SKM-1 (cell line): ENCODE data around the gene AQR.
"Not testable (repeated sequence)": the region's sequence is repeated elsewhere in the genome, so short reads cannot be mapped to it uniquely, and the experiment has no call there.

Experiments
- DNase-seq: peaks from one replicate; lab custom pipeline; 2025; ENCODE audit not compliant: unreplicated experiment; lab: John Stamatoyannopoulos, UW

The AQR gene

DNA sequence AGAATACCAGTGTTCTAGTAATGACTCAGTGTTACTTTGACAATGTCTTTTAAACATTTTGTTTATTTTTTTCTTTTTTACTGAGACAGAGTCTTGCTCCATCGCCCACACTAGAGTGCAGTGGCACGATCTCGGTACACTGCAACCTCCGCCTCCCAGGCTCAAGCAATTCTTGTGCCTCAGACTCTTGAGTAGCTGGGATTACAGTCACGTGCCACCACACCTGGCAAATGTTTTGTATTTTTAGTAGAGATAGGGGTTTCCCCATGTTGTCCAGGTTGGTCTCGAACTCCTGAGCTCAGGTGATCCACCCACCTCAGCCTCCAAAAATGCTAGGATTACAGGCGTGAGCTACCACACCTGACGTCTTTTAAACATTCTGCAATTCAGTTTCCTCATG, 15.7 kb downstream of the AQR start:
- DNase-seq = no peak

DNA sequence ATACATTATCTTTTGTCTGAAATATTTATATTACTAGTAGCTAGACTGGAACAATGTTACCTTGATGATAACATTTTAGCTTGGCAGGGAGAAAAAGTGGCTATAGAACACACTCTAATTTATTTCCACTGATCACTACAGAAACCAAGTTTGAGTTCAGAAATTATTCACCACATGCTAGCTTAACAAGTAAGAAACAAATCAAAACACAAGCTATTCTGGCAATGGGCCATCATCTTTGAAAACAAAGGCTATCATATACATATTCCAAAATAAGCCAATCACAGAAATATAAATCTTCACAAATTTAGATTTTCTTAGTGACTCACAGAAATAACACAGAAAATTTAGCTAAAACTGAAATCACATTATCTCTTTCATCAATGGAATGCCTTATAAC, 17.1 kb downstream of the AQR start:
- no peak for DNase-seq

DNA sequence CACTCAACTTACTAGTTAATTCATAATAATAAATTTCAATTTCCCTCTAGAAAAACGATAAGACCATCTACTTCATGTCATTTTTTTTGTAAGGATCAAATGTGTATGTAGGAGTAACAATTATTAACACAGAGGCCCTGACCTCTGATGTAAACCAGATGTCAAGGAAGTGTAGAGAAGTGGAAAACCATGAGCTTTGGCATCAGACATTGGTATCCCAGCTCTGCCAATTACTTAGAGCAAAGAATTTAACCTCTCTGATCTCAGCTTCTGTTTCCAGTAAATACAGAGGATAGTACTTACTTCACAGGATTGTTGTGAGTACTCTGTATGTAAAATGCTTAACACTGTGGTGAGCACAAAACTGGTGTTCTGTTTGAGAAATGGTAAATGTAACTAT, 17.5 kb downstream of the AQR start:
- DNase-seq = no peak

DNA sequence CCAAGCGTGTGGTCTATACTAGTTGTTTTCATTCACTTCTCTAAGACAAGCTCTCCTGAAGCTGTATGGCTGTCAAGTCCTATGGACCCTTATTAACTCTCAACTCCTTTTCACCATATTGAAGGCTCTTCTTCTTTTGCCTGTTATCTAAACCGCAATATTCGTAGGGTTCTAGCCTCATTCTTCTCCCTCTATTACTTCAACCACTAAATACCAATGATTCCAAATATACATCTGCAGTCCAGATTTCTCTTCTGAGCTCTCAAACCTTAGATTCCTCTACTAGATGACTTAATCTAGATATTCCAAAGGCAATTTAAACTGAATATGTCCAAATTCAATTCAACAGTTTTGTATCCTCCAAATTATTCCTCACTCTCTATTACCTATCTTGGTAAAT, 24.6 kb downstream of the AQR start:
- no peak for DNase-seq

DNA sequence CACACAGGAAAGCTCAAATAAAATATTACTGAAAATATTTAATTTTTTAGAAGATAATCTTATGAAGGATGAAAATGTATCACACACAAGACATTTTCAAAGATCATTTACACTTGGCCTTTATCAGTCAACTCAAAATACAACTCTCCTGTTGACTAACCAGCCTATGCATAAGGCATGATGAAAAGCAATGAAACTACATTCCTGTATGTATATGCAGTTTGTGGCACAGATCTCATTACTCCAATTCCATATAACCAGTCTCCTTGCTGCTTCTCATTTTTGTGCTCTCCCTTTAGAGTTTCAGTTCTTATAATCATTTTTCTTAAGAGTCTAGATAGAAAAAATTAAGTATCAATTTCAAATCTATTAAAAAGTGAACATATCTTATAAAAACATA, 25.8 kb downstream of the AQR start:
- no peak for DNase-seq

DNA sequence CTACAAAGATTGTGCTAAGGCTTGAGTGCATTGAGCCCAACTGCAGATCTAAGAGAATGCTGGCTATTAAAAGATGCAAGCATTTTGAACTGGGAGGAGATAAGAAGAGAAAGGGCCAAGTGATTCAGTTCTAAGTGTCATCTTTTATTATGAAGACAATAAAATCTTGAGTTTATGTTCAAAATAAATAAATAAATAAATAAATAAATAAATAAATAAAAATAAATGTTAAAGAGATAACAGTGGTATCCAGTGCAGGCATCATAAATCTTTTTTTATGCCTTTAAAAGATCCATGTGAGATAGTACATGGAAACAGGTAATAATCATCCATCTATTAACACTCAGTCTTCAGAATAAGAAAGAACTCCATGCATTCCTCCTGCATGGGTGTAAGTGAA, 26.3 kb downstream of the AQR start:
- not testable (repeated sequence) for DNase-seq

DNA sequence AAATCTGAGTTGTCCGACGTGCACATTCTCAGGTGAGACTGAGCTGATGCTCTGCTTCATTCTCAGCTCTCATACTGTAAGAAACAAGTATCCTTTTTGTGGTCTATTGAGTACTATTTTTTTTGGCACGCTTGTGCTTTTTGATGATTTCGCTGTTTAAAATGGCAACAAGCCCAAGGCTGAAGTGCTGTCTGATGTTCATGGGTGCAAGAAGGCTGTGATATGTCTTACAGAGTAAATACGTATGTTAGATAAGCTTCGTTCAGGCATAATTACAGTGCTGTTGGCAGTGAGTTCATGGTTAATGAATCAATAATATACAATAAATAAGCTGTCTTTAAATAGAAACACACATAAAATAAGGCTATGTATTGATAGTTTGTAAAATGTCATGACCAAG, 27.2 kb downstream of the AQR start:
- DNase-seq = no peak

DNA sequence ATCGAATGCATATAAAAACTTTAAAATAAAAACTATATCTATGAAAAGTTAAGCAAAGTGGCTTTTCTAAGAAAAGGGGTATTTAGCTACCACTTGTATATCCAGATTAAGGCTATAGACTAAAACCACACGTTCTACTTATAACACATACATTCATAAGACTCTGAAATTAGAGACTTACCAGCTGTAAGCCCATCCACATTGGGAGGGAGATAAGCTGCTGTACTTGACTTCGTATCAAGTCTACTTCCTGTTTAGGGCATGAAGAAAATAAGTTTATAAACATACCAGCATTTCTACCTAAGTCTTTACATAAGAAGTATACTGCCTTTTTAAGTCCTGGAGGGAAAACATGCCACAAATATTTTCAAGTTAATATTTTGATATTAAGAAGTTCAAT, 27.7 kb downstream of the AQR start:
- no peak for DNase-seq

DNA sequence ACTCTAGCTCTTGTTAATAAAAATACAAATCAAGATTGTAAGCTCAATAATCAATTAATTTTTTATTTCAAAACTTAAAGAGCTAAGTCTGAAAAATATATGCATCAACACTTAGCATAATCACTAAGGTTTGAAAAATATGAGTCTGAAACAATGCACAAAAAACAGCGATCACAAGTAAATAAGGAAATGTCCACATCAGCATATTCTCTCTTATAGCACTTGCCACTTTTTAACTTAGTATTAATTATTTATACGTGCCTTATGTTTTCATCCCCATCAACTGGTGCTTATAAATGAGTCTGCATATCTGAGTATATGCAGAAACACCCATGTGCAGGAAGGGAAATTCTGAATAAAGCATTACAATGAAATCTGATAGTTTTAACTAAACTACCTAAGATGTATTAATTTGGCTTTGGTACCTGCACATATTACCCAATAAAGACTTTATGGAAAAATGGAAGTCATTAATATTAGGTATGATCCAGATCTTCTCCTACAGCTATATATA, 28.3 kb downstream of the AQR start:
- DNase-seq = no peak

DNA sequence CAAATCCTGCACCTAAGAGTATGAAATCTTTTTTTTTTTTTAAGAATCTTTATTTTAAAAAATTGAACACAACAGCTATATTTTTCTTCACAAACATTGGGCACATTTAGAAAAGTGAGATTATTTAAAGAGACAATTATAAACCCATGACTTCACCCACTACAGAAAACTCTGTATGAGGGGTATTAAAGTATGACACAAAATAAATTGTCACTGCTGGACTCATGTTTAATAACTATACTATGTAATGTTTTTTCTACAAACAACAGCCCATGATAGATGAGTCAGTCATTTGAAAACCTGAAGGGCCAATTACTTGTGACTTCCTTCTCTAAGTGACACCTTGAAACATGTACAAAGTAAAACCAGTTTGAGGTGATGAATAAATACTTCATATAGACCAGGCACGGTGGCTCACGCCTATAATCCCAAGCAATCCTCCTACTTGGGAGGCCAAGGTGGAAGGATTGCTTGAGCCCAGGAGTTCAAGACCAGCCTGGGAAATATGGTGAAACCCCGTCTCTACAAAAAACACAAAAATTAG, 36.0 kb downstream of the AQR start:
- no peak for DNase-seq

DNA sequence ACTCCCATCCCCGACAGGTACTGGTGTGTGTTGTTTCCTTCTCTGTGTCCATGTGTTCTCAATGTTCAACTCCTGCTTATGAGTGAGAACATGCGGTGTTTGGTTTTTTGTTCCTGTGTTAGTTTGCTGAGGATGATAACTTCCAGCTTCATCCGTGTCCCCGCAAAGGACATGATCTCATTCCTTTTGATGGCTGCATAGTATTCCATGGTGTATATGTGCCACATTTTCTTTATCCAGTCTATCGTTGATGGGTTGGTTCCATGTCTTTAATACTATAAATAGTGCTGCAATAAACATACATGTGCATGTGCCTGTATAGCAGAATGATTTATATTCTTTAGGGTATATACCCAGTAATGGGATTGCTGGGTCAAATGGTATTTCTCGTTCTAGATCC, 41.2 kb downstream of the AQR start:
- DNase-seq = not testable (repeated sequence)

DNA sequence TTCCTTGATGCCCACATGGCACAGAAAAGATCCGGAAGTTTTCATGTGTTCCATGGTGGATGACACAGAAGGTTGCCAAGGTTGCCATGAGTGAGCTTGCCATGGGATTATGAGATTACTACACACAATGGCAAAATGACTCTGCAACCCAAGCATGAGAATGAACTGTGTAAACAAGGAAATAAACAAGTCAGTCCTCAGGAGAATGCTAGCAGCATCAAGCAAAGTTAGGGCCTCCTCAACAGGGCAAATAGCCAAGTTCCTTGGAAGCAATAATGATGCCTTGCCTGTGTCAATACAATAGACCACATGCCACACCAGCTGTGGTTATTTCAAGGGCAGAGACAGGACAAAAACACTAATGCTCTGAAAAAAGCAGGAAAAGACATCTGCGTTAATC, 41.8 kb downstream of the AQR start:
- DNase-seq = no peak

DNA sequence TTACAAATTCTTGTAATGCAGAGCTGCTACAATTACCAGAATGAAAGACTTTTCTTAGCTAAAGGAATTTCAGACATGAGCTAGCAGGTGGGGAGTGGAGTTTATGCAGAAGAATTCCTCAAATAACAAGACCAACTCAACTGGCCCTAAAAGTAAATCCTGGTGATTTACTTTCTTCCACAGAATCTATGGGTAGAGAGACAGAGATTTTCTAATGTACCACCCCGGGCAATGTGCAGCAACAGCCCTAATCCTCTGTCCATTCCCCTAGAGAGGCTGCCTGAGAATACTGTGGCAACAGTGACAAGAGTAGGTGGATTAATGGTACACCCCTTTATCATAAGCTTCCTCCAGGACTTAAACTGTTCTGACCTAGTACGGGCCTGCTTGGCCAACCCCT, 55.2 kb downstream of the AQR start:
- DNase-seq = no peak

DNA sequence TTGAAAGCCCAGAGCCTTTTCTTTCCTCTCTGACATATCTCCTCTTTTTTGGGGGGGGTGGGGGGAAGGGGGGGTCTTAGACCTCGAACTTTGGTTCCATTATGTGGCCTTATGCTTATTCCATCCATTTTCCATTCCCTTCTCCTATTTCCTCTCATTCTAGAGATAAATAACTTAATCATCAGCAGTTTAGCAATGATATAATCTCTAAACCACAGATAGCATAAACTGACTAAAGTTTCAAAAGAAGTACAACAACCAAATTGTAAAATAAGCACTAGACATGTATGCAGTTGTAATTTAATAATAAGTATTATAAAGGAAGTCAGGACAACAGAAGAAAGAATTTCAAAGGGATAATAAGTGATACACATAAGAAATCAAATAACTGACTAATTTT, 64.5 kb downstream of the AQR start:
- DNase-seq = no peak

DNA sequence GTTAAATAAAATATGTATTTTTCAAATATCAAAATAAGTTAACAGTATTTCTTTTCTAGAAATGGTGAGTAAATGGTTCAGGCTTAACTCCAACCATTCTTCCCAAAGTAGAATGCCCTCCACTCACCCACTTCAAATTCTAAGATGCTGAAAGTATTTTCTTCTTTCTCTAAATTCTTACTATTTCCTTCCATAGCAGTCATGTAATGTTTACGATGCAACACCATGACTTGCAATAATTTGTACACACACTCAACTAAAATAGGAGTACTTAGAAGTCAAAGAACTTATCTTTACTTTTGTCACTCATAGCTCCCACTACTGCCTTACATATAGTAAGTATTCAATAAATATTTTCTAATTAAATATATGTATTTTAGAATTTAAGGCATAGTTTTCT, 65.0 kb downstream of the AQR start:
- DNase-seq = no peak

DNA sequence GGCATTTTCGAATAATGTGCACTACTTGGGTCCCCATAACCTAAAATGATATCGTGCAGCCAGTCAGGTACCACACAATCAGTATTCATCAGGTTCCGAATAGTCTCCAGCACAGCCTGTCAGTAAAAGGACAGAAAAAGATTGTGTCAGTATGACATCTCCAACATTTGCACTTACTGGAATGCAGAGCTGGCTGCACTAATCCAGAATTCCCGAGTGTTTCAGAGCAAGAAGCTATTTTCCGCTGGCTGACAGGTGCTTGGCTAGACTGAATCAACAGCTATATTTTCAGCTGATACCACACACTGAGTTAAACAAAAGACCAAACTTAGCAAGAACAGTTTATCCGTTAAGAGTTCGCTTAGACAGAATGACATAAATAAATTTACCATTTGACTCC, 68.8 kb downstream of the AQR start:
- no peak for DNase-seq

DNA sequence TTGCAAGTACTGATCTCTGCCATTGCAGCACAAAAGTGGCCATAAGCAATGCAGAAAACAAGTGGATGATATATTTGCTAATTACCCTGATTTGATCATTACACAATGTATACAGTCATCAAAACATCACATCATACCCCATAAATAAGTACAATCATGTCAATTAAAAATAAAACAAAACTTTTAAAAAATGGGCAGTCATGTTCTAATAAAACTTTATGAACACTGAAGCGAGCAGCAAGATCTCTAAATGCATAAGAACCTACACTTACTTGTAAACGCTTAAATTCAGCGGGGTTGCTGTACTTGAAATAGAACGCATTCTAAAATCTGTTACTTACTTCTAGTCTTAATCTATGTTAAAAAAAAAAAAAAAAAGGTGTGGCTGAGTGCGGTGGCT, 73.4 kb downstream of the AQR start:
- no peak for DNase-seq

DNA sequence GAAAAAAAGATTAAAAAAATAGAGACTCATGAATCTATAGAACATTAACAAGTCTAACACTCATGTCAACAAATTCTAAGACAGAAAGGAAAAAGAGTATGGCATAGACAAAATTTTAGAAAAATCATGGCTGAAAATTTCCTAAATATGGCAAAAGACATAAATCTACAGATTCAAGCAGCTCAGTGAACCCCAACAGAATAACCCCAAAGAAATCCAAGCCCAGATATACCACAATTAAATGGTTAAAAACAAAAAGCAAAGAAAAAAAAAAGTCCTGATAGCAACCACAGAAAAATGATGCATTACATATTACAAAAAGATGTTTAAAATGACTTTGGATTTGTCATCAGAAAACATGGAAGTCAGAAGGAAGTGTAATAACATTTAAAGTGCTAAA, 75.6 kb downstream of the AQR start:
- DNase-seq = no peak

DNA sequence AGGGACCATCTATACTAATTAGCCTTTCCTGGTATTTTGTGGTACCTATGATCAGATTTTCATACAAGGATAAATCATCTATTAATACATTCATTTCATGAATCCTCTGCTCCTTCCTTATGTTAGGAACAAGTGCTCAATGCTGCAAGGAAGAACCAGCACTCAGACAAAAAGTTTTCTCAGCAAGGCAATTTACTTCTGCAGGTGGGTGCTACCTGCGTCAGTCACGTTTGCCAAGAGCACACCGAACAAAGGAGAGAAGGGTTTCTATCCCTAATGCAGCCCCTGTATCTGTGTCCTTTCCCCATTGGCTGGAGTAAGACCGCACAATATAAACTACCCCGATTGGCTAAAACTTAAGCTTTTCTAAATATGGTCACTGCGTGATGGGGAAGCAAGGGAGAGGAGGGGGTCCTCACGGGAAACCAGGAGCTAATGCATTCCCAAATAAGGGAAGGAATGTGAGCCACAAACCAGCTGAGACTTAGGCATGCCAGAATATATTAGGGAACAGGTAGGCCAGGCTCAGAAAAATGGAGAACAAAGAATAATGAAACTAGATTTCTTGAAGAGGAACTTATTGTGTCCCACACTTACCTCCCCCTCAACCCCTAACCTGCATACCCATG, 76.5 kb downstream of the AQR start:
- no peak for DNase-seq

DNA sequence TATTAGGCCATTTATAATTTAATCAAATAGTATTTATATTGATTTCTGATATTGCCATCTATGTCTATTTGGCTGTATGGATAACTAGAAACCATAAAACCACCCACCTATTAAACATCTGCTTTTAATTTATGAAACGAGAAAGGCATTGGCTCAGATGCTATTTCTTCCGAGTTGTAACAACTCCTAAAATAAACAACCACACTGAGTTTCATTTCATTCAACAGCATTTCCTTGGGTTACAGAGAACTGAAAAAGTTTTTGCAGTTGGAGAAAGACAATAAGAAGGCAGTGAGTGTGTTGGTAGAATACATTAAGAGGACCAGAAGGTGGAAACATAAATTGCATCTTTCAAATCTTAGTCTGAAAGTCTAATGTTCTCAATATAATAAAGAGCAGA, 79.1 kb downstream of the AQR start:
- no peak for DNase-seq

DNA sequence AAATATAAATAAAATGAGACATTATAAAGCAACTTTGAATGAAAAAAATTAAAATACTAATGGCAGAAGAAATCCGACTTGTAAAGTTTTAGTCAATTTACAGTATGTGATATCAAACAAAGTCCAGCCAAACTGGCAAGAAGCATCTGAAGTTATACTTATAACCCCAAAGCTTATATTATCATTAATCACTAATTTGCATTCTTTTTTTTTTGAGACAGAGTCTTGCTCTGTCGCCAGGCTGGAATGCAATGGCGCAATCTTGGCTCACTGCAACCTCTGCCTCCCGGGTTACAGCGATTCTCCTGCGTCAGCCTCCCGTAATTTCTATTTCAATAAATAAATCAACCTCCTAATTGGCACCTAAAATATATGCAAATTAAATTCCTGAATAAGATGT, 80.1 kb downstream of the AQR start:
- no peak for DNase-seq

DNA sequence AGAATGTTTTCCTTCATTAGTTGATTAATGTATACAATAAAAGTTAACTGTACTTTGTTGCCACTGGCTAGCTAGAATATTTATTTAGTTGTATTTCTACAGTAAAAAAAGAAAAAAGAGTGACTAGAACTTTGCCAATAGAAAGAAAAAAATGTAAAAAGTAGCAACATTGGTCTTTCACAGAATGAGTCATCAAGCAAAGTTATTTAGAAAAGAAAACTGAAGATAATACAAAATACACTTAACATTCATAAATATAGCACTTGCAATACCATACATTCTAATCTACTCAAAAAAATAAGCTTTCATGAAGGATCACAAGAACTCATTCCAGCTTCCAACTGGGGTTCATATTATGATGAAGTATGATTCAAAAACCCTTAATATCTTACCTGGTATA, 83.4 kb downstream of the AQR start:
- DNase-seq = no peak

DNA sequence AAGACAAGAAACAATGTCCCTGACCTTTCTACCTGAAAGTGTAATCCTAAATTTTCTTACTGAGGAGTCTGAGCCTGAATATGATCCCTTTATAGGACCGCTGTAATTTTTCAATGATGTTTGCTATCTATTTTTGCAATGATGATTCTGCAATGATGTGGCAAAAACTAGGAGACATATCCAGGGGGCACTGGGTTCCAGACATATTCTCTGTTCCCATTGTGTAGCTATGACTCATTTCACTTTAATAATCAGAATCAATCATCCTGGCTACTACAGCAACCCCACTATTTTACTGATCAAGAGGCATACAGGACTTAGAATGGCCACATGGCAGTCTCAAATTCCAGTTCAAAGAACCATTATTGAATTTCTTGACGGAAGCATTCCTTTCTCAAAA, 85.9 kb downstream of the AQR start:
- DNase-seq = no peak
